ENCODE results near the gene ITPKC.

DNA sequence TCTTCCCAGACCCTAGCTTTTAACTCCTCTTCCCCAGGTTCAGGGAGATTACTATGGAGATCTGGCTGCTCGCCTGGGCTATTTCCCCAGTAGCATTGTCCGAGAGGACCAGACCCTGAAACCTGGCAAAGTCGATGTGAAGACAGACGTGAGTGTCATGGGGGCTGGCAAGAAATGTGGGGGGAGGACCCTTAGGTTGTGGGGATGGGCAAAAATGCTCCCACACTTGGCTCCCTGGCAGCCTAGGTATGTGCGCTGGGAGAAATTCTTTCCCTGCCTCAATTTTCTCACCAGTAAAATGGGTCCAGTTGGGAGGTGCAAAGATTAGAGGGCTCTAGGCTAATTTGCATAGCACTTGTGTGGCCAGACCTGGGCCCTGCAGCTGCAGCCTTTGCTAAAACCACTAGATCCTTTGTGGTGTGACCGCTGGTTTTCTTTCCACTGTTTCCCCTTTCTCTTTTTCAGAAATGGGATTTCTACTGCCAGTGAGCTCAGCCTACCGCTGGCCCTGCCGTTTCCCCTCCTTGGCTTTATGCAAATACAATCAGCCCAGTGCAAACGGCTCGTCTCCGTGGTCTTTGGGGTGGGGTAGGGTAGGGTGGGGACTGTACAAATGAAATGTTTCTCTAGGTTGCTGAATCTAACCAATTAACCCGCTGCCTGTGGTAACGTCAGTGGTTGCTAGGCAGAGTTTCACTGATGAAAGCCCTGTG, 60.2 kb downstream of the ITPKC start:
- TF ChIP-seq POLR2AphosphoS5 (IDR thresholded peaks at IDR 0.05) = peak in 1 of 4 donors; percentile 22
- peak in 1 of 2 donors; percentile 6 for TF ChIP-seq POLR2A (IDR thresholded peaks at IDR 0.05)
